H9 (cell line): ENCODE data around the gene AURKA. TPM values are rescaled to one million over a fixed set of nuclear protein-coding genes. Genes with fewer than 3 reads are reported as not detected.

Source experiments
- DNase-seq: peaks from one replicate; pipeline ENCODE4 v3.0.0-alpha.2; 2017
- H2AFZ ChIP-seq: one replicate; pipeline ENCODE4 v1.6.1; 2013; ENCODE audit warnings: mild to moderate bottlenecking, low read length, control low read depth, moderate library complexity
- H2AK5ac ChIP-seq: 2 replicates; pipeline ENCODE4 v1.6.1; 2013; ENCODE audit warnings: low read length, control low read depth, mixed read lengths; ENCODE audit not compliant: insufficient read length
- H2BK120ac ChIP-seq: one replicate; pipeline ENCODE4 v1.6.1; 2013; ENCODE audit warnings: low read depth, mild to moderate bottlenecking, low read length, control low read depth, inconsistent platforms; ENCODE audit not compliant: poor library complexity, severe bottlenecking
- H2BK12ac ChIP-seq: 2 replicates; pipeline ENCODE4 v1.6.1; 2013; ENCODE audit warnings: low read length, control low read depth, mixed read lengths, low read depth; ENCODE audit not compliant: insufficient read length
- H2BK15ac ChIP-seq: 2 replicates; pipeline ENCODE4 v1.6.1; 2013; ENCODE audit warnings: low read depth, low read length, control low read depth
- H2BK20ac ChIP-seq: one replicate; pipeline ENCODE4 v1.6.1; 2013; ENCODE audit warnings: low read depth, mild to moderate bottlenecking, low read length, control low read depth, inconsistent platforms; ENCODE audit not compliant: poor library complexity, severe bottlenecking
- H2BK5ac ChIP-seq: 2 replicates; pipeline ENCODE4 v1.6.1; 2013; ENCODE audit warnings: low read length, control low read depth, mixed read lengths; ENCODE audit not compliant: insufficient read length
- H3K14ac ChIP-seq: 2 replicates; pipeline ENCODE4 v1.6.1; 2013; ENCODE audit warnings: low read length, control low read depth; ENCODE audit not compliant: insufficient read depth
- H3K18ac ChIP-seq: 2 replicates; pipeline ENCODE4 v1.6.1; 2013; ENCODE audit warnings: low read depth, mild to moderate bottlenecking, mixed read lengths, low read length, control low read depth; ENCODE audit not compliant: insufficient read length
- H3K23ac ChIP-seq: 2 replicates; pipeline ENCODE4 v1.6.1; 2013; ENCODE audit warnings: low read length, control low read depth, mixed read lengths, low read depth; ENCODE audit not compliant: insufficient read length
- H3K23me2 ChIP-seq: 2 replicates; pipeline ENCODE4 v1.6.1; 2013; ENCODE audit warnings: low read depth, mild to moderate bottlenecking, mixed read lengths, low read length, control low read depth; ENCODE audit not compliant: insufficient read length, poor library complexity, severe bottlenecking
- H3K27ac ChIP-seq: 2 replicates; pipeline ENCODE4 v1.5.1; 2013; ENCODE audit warnings: low read length, control low read depth, mixed read lengths, low read depth; ENCODE audit not compliant: insufficient read length
- H3K27me3 ChIP-seq: 2 replicates; pipeline ENCODE4 v1.6.1; 2013; ENCODE audit warnings: low read length, control low read depth, inconsistent platforms; ENCODE audit not compliant: insufficient read depth
- H3K4ac ChIP-seq: 2 replicates; pipeline ENCODE4 v1.6.1; 2013; ENCODE audit warnings: low read depth, mild to moderate bottlenecking, control low read depth, inconsistent platforms, low read length, moderate library complexity
- H3K4me1 ChIP-seq: 2 replicates; pipeline ENCODE4 v1.6.1; 2013; ENCODE audit warnings: low read length, control low read depth, inconsistent platforms; ENCODE audit not compliant: insufficient read depth
- H3K4me2 ChIP-seq: 2 replicates; pipeline ENCODE4 v1.6.1; 2013; ENCODE audit warnings: low read length, control low read depth, mixed read lengths; ENCODE audit not compliant: insufficient read length, insufficient read depth
- H3K56ac ChIP-seq: 2 replicates; pipeline ENCODE4 v1.6.1; 2013; ENCODE audit warnings: low read depth, mild to moderate bottlenecking, mixed read lengths, low read length, control low read depth; ENCODE audit not compliant: insufficient read length
- H3K79me1 ChIP-seq: 2 replicates; pipeline ENCODE4 v1.6.1; 2013; ENCODE audit warnings: low read depth, mild to moderate bottlenecking, moderate library complexity, low read length, control low read depth, inconsistent platforms; ENCODE audit not compliant: insufficient read depth, poor library complexity, severe bottlenecking
- H3K79me2 ChIP-seq: 2 replicates; pipeline ENCODE4 v1.6.1; 2013; ENCODE audit warnings: low read length, control low read depth, inconsistent platforms; ENCODE audit not compliant: insufficient read depth
- H3K9ac ChIP-seq: 2 replicates; pipeline ENCODE4 v1.6.1; 2013; ENCODE audit warnings: low read length, control low read depth, mixed read lengths; ENCODE audit not compliant: insufficient read length; ENCODE audit errors: extremely low read depth
- H3K9me3 ChIP-seq: one replicate; pipeline ENCODE4 v1.6.1; 2013; ENCODE audit warnings: low read depth, low read length, inconsistent platforms; ENCODE audit not compliant: control insufficient read depth
- H3T11ph ChIP-seq: one replicate; pipeline ENCODE4 v1.6.1; 2013; ENCODE audit warnings: mild to moderate bottlenecking, low read length, control low read depth, inconsistent platforms
- H4K20me1 ChIP-seq: one replicate; pipeline ENCODE4 v1.6.1; 2013; ENCODE audit not compliant: control insufficient read depth, insufficient read length, insufficient read depth
- H4K5ac ChIP-seq: 2 replicates; pipeline ENCODE4 v1.6.1; 2013; ENCODE audit warnings: low read depth, mild to moderate bottlenecking, mixed read lengths, low read length, control low read depth; ENCODE audit not compliant: insufficient read length
- H4K8ac ChIP-seq: replicated peaks from 2 replicates; pipeline ENCODE4 v1.6.1; 2013; ENCODE audit warnings: low read length, control low read depth, mixed read lengths, low read depth; ENCODE audit not compliant: insufficient read length
- H4K91ac ChIP-seq: 2 replicates; pipeline ENCODE4 v1.6.1; 2013; ENCODE audit warnings: low read depth, mild to moderate bottlenecking, moderate library complexity, mixed read lengths, low read length, control low read depth; ENCODE audit not compliant: insufficient read length
- H3K27ac Mint-ChIP-seq, 3 experiments: 2 replicates in 2 of 3; 3 replicates in 1 of 3; pipeline ENCODE4 v1.8.0; 2020 to 2021; ENCODE audit warnings: mixed read lengths in 3 of 3, mild to moderate bottlenecking in 1 of 3, moderate library complexity in 1 of 3
- H3K27me3 Mint-ChIP-seq: 2 replicates; pipeline ENCODE4 v1.8.0; 2021; ENCODE audit warnings: low read depth, mild to moderate bottlenecking, moderate library complexity, mixed read lengths
- H3K36me3 Mint-ChIP-seq, 3 experiments: 2 replicates in 2 of 3; 3 replicates in 1 of 3; pipeline ENCODE4 v1.8.0; 2020 to 2021; ENCODE audit warnings: low read depth in 3 of 3, mixed read lengths in 3 of 3; ENCODE audit not compliant: insufficient read depth in 1 of 3
- H3K4me1 Mint-ChIP-seq, 2 experiments: 2 replicates each; pipeline ENCODE4 v1.8.0; 2020; ENCODE audit warnings: mixed read lengths in 2 of 2
- H3K4me3 Mint-ChIP-seq, 2 experiments: 2 replicates in 1 of 2; 3 replicates in 1 of 2; pipeline ENCODE4 v1.8.0; 2020 to 2021; ENCODE audit warnings: mild to moderate bottlenecking in 2 of 2, mixed read lengths in 2 of 2, moderate library complexity in 1 of 2
- H3K9me3 Mint-ChIP-seq, 2 experiments: 2 replicates in 1 of 2; 3 replicates in 1 of 2; pipeline ENCODE4 v1.8.0; 2020; ENCODE audit warnings: mild to moderate bottlenecking in 2 of 2, mixed read lengths in 2 of 2, moderate library complexity in 1 of 2
- CTCF ChIP-seq: fragments of 200-600 bp; sonication (generic); conservative IDR thresholded peaks from 3 replicates; pipeline ENCODE4 v1.8.0; 2021; ENCODE audit warnings: antibody characterized with exemption, mild to moderate bottlenecking
- WGBS: extraction: QIAGEN DNeasy Blood & Tissue Kit; methylation state at CpG from one replicate; pipeline ENCODE4 v1.1.7; 2013; ENCODE audit warnings: missing lambda C conversion rate, low lambda C conversion rate, mixed read lengths; ENCODE audit not compliant: insufficient read length; ENCODE audit errors: extremely low coverage; 5-methylcytosine and 5-hydroxymethylcytosine counted together
- total RNA-seq: library from RNA; stranded (reverse); gene quantifications from 2 replicates; pipeline ENCODE4 v1.2.1, GENCODE V29; 2021

Gene AURKA
- total RNA-seq, 1 experiment from 2014 or later: 86.8 TPM

GRCh38 chr20:56352345-56353055, 39.5 kb downstream of the AURKA start:
- no peaks in the 10 kb centered on the region; a peak in 1 of 7 replicates for H3K36me3 Mint-ChIP-seq
- no peaks in the 10 kb centered on the region for H3K23me2 ChIP-seq
- H3K14ac ChIP-seq: no peak overlapping the region
- H2BK12ac ChIP-seq: no peak overlapping the region
- no peaks in the 10 kb centered on the region for H3K79me2 ChIP-seq
- H2BK15ac ChIP-seq: no peak overlapping the region
- no peak overlapping the region for H3K4me3 Mint-ChIP-seq
- H3K27ac Mint-ChIP-seq: no peak overlapping the region
- no peak overlapping the region for H2BK20ac ChIP-seq
- peaks cover 4% of the 10 kb centered on the region for H3K4me1 ChIP-seq
- no peaks in the 10 kb centered on the region for H3K9me3 ChIP-seq
- DNase-seq: no peak
- peaks cover 15% of the 10 kb centered on the region in 2 experiments for H3K4me1 Mint-ChIP-seq
- no peak overlapping the region for H2BK5ac ChIP-seq
- no peaks in the 10 kb centered on the region for H4K20me1 ChIP-seq
- H3K56ac ChIP-seq: no peak overlapping the region
- H3K79me1 ChIP-seq: no peaks in the 10 kb centered on the region
- no peak overlapping the region for H3K27ac ChIP-seq
- no peak overlapping the region for H4K8ac ChIP-seq
- H3K4me2 ChIP-seq: no peak overlapping the region
- H3K23ac ChIP-seq: no peak overlapping the region
- H3K4ac ChIP-seq: no peak overlapping the region
- no peak for TF ChIP-seq CTCF
- no peaks in the 10 kb centered on the region for H3K9me3 Mint-ChIP-seq
- peaks cover 10% of the 10 kb centered on the region; the same call in 1 of the 2 replicates for H3K27me3 ChIP-seq
- no peak overlapping the region for H2AFZ ChIP-seq
- no peak overlapping the region for H2BK120ac ChIP-seq
- WGBS: no CpG with 5 or more reads among the region's 5 CpGs
- H3K9ac ChIP-seq: no peak overlapping the region
- H4K91ac ChIP-seq: no peak overlapping the region
- no peak overlapping the region for H2AK5ac ChIP-seq
- H4K5ac ChIP-seq: no peak overlapping the region
- H3T11ph ChIP-seq: no peak overlapping the region
- H3K27me3 Mint-ChIP-seq: peaks cover 58% of the 10 kb centered on the region
- no peak overlapping the region for H3K18ac ChIP-seq
